ENCODE measurements around the gene RAD21L1.

RAD21L1 gene

GRCh38 chr20:1183153-1183552 lies 42.7 kb upstream of the RAD21L1 start:
- CTCF ChIA-PET, result interaction anchor here (1.2 kb wide), 1 partner anchor 226 kb away, joined by 3 read pairs; no protein-coding TSS in a partner anchor
- POLR2A ChIA-PET, result no interaction called here
- no peak for TF ChIP-seq CTCF (IDR thresholded peaks at IDR 0.05; ENCODE audit: control extremely low read depth, extremely low read depth, low read depth, missing control alignments)
- no peak for DNase-seq (ENCODE audit: extremely low spot score)

- POLR2A ChIA-PET, result no interaction called here
- no peak for DNase-seq (ENCODE audit: extremely low spot score)
- CTCF ChIA-PET, result interaction anchor here (0.9 to 2.2 kb wide), 3 partner anchors 8 to 227 kb away, joined by 3 to 9 read pairs (median 3); no protein-coding TSS in a partner anchor
- no peak for TF ChIP-seq CTCF (IDR thresholded peaks at IDR 0.05; ENCODE audit: control extremely low read depth, extremely low read depth, low read depth, missing control alignments)
These were observed 41.6 kb upstream of the RAD21L1 start for GRCh38 chr20:1184260-1184637.

GRCh38 chr20:1184638-1185315 lies 41.1 kb upstream of the RAD21L1 start, which contains the start of gene TMEM74B:
TMEM74B (minus strand) TSS chr20:1184981; CDS start chr20:1183801, 1,180 bp downstream.
- no peak for TF ChIP-seq CTCF (IDR thresholded peaks at IDR 0.05; ENCODE audit: control extremely low read depth, extremely low read depth, low read depth, missing control alignments)
- ChIA-PET POLR2A (no interaction called here), CTCF (interaction anchor here (0.9 to 2.2 kb wide), 2 partner anchors 9 to 76 kb away, joined by 3 to 9 read pairs; no protein-coding TSS in a partner anchor)
- DNase-seq (ENCODE audit: extremely low spot score), result no peak

GRCh38 chr20:1185316-1185741 lies 40.5 kb upstream of the RAD21L1 start:
- POLR2A ChIA-PET, result no interaction called here
- DNase-seq (ENCODE audit: extremely low spot score), result peak; percentile 32
- no peak for TF ChIP-seq CTCF (IDR thresholded peaks at IDR 0.05; ENCODE audit: control extremely low read depth, extremely low read depth, low read depth, missing control alignments)
- CTCF ChIA-PET, result interaction anchor here (2.2 kb wide), 1 partner anchor 9 kb away, joined by 9 read pairs; no protein-coding TSS in a partner anchor

GRCh38 chr20:1185790-1186334 lies 40.0 kb upstream of the RAD21L1 start:
- CTCF ChIA-PET, result interaction anchor here (0.9 to 2.2 kb wide), 3 partner anchors 9 to 77 kb away, joined by 3 to 9 read pairs (median 4); no protein-coding TSS in a partner anchor

More at GRCh38 chr20:1185790-1186334, 40.0 kb upstream of the RAD21L1 start:
- peak; percentile 72 for TF ChIP-seq CTCF (IDR thresholded peaks at IDR 0.05; ENCODE audit: control extremely low read depth, extremely low read depth, low read depth, missing control alignments)
- DNase-seq (ENCODE audit: extremely low spot score), result peak; percentile 81
- POLR2A ChIA-PET, result no interaction called here
